HepG2 (cell line): ENCODE data around the gene PPM1F. TPM values are rescaled to one million over a fixed set of nuclear protein-coding genes. Genes with fewer than 3 reads are reported as not detected.
A peak's percentile ranks its signal among the peaks of the same experiment; 100 is the strongest.

Source experiments
- ARID2 ChIP-seq: sonication (generic); formaldehyde crosslinking; IDR thresholded peaks from 2 replicates; pipeline ENCODE4 v1.8.1; 2022; ENCODE audit warnings: mild to moderate bottlenecking, missing genetic modification reagents, borderline replicate concordance
- HMGXB4 ChIP-seq, 2 experiments: sonication (generic) in 1 of 2; formaldehyde crosslinking in 1 of 2; IDR thresholded peaks; 2 replicates each; pipeline versions ENCODE4 v1.4.0 to v1.6.1; 2018 to 2020; ENCODE audit warnings: missing genetic modification reagents in 2 of 2, borderline replicate concordance in 1 of 2, low read depth in 1 of 2, mild to moderate bottlenecking in 1 of 2, missing biosample characterization in 1 of 2
- MAFG ChIP-seq: sonication (generic); formaldehyde crosslinking; IDR thresholded peaks from 2 replicates; pipeline ENCODE4 v1.5.1; 2020; ENCODE audit warnings: mild to moderate bottlenecking, missing genetic modification reagents
- NAIF1 ChIP-seq: sonication (generic); formaldehyde crosslinking; IDR thresholded peaks from 2 replicates; pipeline ENCODE4 v1.5.0; 2020; ENCODE audit warnings: mild to moderate bottlenecking, missing genetic modification reagents, borderline replicate concordance
- NR3C1 ChIP-seq: sonication (generic); formaldehyde crosslinking; IDR thresholded peaks from 2 replicates; pipeline ENCODE4 v1.4.0; 2020; ENCODE audit warnings: missing genetic modification reagents
- PBX3 ChIP-seq: sonication (generic); formaldehyde crosslinking; IDR thresholded peaks from 2 replicates; pipeline ENCODE4 v1.8.1; 2023; ENCODE audit warnings: missing genetic modification reagents, inconsistent platforms, borderline replicate concordance
- SMAD3 ChIP-seq: sonication (generic); formaldehyde crosslinking; IDR thresholded peaks from 2 replicates; pipeline ENCODE4 v1.4.0; 2020; ENCODE audit warnings: missing genetic modification reagents
- TAF1 ChIP-seq: sonication (generic); formaldehyde crosslinking; IDR thresholded peaks from 2 replicates; pipeline ENCODE4 v1.4.0; 2020; ENCODE audit warnings: missing genetic modification reagents
- THAP11 ChIP-seq: IDR thresholded peaks from 2 replicates; pipeline ENCODE4 v1.6.1; 2016; ENCODE audit warnings: missing biosample characterization, missing genetic modification reagents
- ZFY ChIP-seq: sonication (generic); formaldehyde crosslinking; IDR thresholded peaks from 2 replicates; pipeline ENCODE4 v1.4.0; 2020; ENCODE audit warnings: missing genetic modification reagents
- ZNF205 ChIP-seq: IDR thresholded peaks from 2 replicates; pipeline ENCODE4 v1.6.1; 2018; ENCODE audit warnings: missing biosample characterization, missing genetic modification reagents
- ZNF253 ChIP-seq: sonication (generic); formaldehyde crosslinking; IDR thresholded peaks from 2 replicates; pipeline ENCODE4 v1.8.0; 2022; ENCODE audit warnings: mild to moderate bottlenecking, missing genetic modification reagents, borderline replicate concordance
- ZNF337 ChIP-seq: sonication (generic); formaldehyde crosslinking; IDR thresholded peaks from 2 replicates; pipeline ENCODE4 v1.5.1; 2020; ENCODE audit warnings: missing genetic modification reagents, low read depth, mild to moderate bottlenecking, borderline replicate concordance
- ZNF431 ChIP-seq: sonication (generic); formaldehyde crosslinking; IDR thresholded peaks from 2 replicates; pipeline ENCODE4 v1.9.0; 2022; ENCODE audit warnings: missing genetic modification reagents, low read depth, mild to moderate bottlenecking, borderline replicate concordance
- ZNF549 ChIP-seq: sonication (generic); formaldehyde crosslinking; IDR thresholded peaks from 2 replicates; pipeline ENCODE4 v1.5.0; 2020; ENCODE audit warnings: missing genetic modification reagents
- ZNF563 ChIP-seq: sonication (generic); formaldehyde crosslinking; IDR thresholded peaks from 2 replicates; pipeline ENCODE4 v1.8.0; 2022; ENCODE audit warnings: mild to moderate bottlenecking, moderate library complexity, missing genetic modification reagents
- ZNF660 ChIP-seq: sonication (generic); formaldehyde crosslinking; IDR thresholded peaks from 2 replicates; pipeline ENCODE4 v1.5.1; 2020; ENCODE audit warnings: mild to moderate bottlenecking, low read depth, missing genetic modification reagents, borderline replicate concordance
- polyA plus RNA-seq, 8 experiments: library from polyadenylated mRNA; depleted of rRNA in 3 of 8; stranded (reverse) in 7 of 8; unstranded in 1 of 8; fragments of >200 nt; fragmentation: Illumina TruSeq in 4 of 8; extraction: Trizol in 4 of 8; gene quantifications; 2 replicates each; pipeline versions ENCODE4 v1.2.1 to v1.2.3, GENCODE V29; 2011 to 2016; ENCODE audit warnings: low read depth in 4 of 8, missing spikeins in 1 of 8, mixed read lengths in 1 of 8; ENCODE audit not compliant: insufficient read depth in 1 of 8
- total RNA-seq, 5 experiments: library from RNA; depleted of rRNA; stranded (reverse); fragments of >200 nt; fragmentation: Illumina TruSeq; extraction: Trizol; gene quantifications; 2 replicates each; pipeline ENCODE4 v1.2.3, GENCODE V29; 2016; ENCODE audit warnings: low read depth in 1 of 5
- TF ChIP-seq, protein P1 (sequence below): sonication (generic); formaldehyde crosslinking; IDR thresholded peaks from 2 replicates; pipeline ENCODE4 v1.4.0; 2020; ENCODE audit warnings: missing genetic modification reagents, borderline replicate concordance

PPM1F gene
- total and polyA plus RNA-seq, 2 of the 13 experiments (the other 11 are each of a cell fraction or from before 2014, with no cell fraction given), result 11.0 to 19.6 TPM

- TF ChIP-seq HMGXB4 (CRISPR knock-in tag; IDR thresholded peaks at IDR 0.05; ENCODE audit: borderline replicate concordance in 1 of 2, low read depth in 1 of 2) (no peak), ZNF563 (peak; percentile 61), NR3C1 (CRISPR knock-in tag) (no peak), MAFG (CRISPR knock-in tag) (no peak), SMAD3 (CRISPR knock-in tag) (no peak), THAP11 (CRISPR knock-in tag) (no peak), ZNF205 (CRISPR knock-in tag) (no peak), TAF1 (CRISPR knock-in tag) (no peak), ZNF337 (CRISPR knock-in tag) (no peak), ZNF660 (CRISPR knock-in tag) (no peak), ARID2 (CRISPR knock-in tag) (no peak), PBX3 (no peak), ZNF431 (CRISPR knock-in tag) (no peak), NAIF1 (no peak), ZFY (CRISPR knock-in tag) (peak; percentile 77), ZNF549 (no peak), ZNF253 (no peak)
- TF ChIP-seq, protein P1, sequence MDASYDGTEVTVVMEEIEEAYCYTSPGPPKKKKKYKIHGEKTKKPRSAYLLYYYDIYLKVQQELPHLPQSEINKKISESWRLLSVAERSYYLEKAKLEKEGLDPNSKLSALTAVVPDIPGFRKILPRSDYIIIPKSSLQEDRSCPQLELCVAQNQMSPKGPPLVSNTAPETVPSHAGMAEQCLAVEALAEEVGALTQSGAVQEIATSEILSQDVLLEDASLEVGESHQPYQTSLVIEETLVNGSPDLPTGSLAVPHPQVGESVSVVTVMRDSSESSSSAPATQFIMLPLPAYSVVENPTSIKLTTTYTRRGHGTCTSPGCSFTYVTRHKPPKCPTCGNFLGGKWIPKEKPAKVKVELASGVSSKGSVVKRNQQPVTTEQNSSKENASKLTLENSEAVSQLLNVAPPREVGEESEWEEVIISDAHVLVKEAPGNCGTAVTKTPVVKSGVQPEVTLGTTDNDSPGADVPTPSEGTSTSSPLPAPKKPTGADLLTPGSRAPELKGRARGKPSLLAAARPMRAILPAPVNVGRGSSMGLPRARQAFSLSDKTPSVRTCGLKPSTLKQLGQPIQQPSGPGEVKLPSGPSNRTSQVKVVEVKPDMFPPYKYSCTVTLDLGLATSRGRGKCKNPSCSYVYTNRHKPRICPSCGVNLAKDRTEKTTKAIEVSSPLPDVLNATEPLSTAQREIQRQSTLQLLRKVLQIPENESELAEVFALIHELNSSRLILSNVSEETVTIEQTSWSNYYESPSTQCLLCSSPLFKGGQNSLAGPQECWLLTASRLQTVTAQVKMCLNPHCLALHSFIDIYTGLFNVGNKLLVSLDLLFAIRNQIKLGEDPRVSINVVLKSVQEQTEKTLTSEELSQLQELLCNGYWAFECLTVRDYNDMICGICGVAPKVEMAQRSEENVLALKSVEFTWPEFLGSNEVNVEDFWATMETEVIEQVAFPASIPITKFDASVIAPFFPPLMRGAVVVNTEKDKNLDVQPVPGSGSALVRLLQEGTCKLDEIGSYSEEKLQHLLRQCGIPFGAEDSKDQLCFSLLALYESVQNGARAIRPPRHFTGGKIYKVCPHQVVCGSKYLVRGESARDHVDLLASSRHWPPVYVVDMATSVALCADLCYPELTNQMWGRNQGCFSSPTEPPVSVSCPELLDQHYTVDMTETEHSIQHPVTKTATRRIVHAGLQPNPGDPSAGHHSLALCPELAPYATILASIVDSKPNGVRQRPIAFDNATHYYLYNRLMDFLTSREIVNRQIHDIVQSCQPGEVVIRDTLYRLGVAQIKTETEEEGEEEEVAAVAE, result no peak
These were observed at the start of gene PPM1F (continued) for GRCh38 chr22:21952586-21953571.
